GM18508 (cell line): ENCODE data around the gene CCDC85C.

Source experiments
- ATAC-seq: cut with Tn5 transposase; IDR thresholded peaks from one replicate; pipeline ENCODE4 v1.9.1; 2021; ENCODE audit warnings: moderate number of reproducible peaks; ENCODE audit not compliant: insufficient read depth, unreplicated experiment

The CCDC85C gene

DNA sequence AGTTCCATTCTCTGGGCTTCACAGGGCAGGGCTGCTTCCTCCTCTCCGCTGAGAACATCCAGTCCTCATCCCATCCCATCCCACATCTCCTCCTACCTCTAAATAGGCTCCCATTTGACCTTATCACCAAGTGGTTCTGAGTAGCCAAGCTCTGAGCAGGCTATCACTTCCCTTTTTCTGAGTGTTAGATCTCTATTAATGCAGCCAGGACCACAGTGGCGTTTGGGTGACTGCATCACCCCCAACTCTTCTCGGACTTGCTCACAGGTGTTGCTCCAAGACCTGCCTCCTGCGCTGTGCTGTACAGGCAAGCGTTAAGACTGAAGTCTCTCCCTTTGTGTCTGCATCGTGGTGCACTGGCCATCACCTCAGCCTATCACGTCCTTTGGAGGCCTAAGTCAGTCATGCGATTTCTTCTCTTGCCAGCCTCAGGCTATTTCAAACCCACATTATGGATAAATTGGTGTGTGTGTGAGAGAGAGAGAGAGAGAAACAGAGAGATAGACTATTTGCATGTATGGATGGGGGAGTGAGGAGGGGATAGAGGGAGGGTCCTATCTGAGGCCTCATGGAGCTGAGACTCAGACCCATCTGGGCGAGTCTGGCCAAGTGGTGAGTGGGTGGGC lies 28.5 kb upstream of the CCDC85C start:
- no peak for ATAC-seq

DNA sequence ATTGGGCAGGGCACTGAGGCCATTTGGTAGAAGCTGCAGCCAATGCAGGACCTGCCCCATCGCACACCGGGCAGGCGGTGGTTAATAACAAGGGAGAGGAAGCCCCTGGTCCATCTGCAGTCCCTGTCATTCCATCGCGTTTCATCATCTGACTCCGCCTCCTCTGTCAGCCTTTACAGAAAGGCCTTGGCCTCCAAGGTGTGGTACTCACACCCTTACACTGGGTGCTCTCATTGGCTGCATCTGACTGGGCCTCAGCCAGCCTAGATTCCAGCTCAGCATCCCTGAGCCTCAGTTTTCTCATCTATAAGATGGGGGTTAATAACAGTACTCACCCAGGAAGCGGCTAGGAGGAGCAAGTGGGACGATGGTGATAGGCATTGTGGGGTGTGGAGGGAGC lies 26.2 kb upstream of the CCDC85C start:
- no peak for ATAC-seq

DNA sequence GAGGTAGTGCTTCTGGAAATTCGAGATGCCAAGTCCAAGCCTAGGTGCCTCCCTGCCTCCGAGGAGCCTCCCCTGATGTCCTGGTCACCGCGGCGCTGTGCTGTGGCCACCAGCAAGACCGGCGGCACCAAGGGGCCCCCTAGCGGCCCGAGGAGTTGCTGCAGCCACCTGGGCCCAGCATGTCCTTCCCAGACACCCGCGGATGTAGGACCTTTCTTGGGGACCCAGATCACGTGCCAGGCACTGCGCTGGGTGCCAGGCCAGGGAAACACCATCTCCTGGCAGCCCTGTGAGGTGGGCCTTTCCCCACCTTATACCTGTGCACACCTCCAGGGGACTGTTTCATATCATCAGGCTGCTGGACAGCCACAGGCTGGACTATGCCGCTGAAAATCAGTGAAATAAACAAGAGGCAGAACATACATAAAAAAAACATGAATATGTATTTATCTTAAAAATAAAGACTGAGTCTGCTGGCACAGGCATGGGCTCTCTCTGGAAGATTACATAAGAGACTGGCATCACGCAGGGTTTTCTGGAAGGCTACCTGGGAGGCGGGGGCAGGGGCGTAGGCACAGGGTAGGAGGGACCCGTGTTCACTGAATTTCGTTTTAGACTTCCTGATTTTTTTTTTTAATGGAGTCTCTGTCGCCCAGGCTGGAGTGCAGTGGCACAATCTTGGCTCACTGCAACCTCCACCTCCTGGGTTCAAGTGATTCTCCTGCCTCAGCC lies 25.0 kb upstream of the CCDC85C start:
- ATAC-seq = no peak

DNA sequence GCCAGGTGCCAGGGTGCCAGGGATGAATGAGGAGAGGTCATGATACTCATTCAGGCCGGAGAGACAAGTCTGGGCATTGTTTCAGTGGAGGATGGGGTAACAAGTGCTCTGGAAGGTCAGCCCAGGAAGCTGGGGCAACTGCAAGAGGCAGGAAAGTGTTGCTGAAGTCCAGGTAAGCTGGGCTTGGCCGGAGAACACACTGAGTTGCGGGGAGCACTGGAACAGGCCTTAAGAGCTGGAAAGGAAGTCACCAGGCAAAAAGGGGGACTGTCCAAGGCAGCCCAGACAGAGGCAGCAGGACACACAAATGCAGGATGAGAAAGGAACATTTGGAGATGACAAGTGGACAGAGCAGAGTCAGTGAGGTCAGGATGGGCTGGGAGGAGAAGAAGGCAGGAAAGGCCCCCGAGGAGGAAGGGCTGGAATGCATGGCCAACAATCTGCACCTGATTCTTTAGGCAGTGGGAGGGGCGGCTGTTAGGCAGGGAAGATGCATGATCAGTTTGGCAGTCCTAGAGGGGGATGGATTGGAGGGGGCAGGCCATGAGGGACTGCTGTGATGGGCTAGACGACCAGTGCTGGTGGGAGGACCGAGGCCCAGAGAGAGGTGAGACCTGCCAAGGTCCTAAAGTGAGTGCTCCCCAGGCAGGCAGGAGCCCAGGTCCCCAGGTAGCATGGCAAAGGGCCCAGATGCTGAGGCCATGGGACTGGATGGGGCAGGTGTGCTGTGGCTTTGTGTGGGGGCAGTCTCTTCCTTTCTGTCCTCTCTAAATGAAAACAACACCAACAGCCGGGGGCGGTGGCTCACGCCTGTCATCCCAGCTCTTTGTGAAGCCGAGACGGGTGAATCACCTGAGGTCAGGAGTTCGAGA lies 23.7 kb upstream of the CCDC85C start:
- no peak for ATAC-seq

DNA sequence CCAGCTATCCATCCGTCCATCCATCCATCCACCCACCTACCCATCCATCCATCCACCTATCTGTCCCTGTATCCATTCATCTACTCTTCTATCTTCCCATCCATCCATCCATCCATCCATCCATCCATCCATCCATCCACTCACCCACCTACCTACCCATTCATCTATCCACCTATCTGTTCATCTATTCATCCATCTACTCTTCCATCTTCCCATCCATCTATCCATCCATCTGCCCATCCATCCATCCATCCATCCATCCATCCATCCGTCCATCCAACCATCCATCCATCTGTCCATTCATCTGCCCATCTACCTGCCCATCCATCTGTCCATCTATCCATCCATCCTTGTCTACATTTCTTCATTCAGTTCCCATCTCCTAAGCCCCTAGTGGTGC lies 23.1 kb upstream of the CCDC85C start:
- ATAC-seq = no peak

DNA sequence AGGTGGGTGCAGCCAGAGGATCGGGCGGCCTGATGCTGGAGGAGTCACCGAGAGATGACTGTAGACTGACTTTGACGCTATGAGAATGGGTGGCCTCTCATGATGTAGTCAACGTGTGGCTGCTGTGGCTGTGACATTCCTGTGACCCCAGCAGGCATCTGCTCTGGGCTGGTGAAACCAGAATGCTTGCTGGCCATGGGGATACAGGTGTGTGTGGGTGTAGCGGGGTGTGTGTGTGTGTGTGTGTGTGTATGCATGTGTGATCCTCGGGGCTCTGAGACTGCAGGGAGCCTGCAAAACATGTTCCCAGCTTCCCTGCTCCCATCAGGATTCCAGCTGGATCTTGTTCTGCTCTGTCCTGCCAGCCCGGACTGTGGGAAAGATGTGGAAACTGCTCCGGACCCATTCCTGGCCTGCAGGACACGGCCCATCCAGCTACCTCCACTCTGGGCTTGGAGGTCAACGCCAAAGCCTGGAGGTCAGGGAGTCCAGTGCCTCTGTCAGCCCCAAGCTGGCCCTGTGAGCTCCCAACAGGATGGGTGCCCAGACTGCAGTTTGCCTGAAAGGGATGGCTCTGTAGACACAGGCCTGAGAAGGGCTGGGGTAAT lies 22.1 kb upstream of the CCDC85C start:
- ATAC-seq = no peak

DNA sequence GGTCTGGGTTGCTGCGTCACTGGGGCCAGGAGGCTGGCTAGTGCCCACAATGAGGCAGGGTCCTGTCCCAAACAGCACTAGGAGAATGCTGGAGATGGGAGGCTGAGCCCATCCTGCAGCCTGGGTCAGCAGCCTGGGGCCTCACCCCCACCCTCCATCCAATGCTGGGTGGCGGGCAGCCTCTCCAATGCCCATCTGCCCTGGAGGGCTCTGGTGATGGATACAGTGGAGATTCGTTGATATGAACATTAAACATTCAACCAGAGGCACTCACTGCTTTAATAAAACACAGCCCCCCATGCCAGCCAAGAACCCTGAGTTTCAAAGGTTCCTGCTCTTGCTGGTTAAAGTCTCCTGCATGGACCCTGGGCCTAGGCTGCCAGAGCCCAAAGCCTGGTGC lies 21.5 kb upstream of the CCDC85C start:
- no peak for ATAC-seq

DNA sequence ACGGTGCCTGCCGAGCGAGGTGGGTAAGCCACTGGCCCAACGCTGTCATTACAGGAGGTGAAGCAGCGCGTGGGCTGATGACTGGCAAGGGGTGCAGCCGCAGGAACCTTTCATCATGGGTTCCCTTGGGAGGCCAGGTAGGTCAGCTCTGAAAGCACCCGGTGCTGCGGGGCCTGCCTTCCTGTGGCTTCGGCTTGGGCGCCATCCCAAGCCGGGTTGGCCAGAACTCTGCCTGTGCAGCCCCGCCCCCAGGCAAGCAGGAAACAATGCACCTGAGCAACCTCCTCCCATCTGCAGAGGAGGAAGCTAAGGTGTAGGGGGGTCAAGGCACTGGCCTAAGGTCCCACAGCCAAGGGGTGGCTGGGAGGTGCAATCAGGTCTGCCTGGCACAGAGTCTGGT lies 21.0 kb upstream of the CCDC85C start:
- no peak for ATAC-seq

DNA sequence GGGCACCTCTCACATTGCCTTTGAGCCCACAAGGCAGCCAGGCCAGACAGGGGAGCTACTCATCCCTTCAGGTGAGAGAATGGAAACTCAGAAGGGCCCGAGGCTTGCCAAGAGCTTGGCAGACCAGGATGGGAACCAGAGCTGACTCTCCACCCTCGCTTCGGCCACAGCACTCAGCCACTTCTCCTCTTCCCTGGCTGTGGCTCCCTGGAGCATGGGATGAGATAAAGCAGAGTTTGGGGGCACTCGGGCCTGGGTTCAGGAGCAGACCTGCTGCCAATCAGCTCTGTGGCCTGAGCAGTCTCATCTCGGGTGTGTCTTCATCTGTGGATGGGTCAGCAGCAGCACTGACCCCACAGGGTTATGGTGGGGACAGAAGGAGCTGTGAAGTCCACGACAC lies 20.0 kb upstream of the CCDC85C start:
- no peak for ATAC-seq

DNA sequence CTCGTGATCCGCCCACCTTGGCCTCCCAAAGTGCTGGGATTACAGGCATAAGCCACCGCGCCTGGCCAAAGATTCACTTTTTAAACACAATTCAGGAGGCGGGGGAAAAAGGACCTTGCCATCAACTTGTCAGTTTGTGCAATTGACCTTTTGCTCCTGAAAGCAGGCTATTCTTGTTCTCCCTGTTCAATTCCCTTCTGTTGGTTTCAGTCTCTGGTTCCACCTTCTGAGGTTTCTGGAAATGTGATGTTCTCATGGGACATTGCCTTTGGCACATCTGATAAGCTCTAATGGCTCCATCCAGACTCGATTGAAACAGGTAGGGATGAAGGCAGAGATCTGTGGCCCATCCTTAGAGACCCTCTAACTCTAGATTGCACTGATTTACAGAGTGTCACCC lies 17.9 kb upstream of the CCDC85C start:
- no peak for ATAC-seq

DNA sequence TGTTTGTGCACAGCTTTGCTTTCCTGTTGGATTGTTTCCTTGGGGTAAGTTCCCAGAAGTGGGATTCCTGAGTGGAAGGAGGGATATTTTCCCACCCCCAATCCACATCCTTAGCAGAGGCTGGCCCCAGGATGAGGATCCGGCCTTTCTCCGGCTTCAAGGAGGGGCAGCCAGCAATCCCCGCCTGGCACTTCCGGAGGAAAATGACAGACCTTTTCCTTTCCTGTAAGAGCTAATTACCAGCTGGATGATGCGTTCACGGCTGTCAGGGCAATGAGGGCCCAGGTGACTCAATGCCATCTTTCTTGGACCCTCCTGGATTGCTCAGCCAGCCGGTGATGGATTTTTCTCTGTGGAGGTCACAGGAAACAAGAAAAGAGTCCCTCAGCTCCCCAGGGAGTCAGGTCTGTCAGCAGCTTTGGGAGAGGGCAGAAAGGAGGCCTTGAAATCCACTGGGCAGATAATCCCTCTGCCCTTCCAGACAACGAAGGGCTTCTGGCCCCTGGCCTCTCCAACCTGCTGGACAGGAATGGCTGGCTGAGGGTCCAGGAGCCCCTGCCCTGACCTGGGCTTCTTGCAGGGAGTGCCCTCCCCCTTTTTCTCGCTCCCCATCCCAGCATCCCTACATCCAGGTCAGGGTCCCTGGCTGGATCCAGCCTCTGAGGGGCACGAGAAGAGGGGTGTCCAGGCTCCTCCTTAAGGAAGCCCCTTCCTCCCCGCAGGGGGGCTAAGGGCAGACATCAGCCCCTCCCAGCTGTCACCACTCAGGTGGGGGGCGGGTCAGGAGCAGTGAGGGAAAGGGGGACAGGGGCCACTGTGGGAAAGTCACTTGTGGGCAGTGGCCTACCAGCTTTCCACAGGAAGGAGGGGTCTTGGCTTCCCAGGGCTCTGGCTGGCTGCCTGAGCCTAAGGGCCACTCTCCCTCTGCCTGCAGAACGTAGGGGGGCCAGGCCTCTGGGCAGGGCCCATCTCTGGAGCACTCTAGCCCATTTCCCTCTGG lies 16.1 kb upstream of the CCDC85C start:
- ATAC-seq = no peak

DNA sequence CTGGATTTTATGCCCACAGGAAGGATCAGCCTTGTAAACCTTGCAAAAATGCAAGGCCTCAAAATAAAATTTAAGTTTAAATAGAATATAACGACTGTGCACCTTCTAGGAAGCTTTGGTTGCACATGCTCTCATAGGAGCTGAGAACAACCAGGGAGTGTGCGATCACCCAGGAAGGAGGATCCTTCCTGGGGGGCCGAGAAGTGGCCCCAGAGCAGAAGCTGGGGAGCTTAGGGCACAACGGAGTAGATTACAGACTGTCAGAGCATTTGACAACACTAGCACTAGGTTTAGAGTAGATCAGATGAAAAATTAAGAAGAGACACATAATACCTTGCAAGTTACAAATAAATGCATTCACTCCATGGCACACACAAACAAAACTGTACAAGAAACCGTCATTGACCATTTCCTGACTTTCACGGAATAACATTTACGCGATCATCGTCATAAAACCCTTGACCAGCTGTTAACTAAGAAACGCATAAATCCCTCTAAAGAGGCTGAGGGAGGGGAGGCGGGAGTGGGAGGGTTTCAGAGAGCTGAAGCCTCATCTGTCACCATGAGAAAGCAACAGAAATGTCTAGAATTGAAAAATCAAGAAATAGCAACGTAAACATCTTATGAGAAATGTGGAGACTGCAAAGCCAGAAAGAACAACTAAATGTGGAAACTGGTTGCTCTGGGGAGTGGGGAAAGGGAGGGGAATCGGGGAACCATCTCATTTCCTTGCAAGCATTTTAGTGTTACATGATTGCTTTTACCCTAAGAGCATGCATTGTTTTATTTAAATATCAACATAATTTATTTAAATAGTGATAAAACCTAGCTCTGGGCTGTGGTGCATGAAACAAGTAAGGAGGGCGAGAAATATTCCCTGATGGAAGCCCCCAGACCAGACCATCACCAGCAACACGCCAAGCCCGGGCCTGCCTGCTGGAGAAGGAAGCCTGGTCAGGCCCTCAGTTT lies 13.1 kb upstream of the CCDC85C start:
- ATAC-seq = no peak

DNA sequence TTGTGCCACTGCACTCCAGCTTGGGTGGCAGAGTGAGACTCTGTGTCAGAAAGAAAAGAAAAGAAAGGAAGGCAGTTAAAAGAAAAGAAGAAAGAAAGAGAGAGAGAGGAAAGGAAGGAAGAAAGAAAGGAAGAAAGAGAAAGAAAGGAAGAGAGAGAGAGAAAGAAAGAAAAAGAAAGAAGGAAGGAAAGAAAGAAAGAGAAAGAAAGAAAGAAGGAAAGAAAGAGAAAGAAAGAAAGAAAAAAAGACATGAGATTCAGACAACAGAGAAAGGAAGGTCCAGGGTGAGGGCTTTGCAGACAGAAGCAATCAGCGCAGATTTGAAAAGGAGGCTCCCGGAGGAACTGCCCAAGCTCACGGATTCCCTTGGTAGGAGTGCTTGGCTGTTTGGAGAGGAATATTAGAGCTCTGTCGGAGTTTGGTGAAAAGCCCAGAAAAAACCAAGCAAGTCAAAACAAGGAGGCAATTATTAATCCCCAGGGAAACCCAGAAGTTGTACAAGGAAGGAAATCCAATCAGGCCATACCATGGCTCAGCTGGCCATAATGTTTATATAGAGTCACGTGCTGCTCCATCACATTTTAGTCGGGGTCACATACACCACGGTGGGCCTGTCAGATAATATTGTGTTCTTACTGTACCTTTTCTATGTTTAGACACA lies 11.6 kb upstream of the CCDC85C start:
- ATAC-seq = no peak

DNA sequence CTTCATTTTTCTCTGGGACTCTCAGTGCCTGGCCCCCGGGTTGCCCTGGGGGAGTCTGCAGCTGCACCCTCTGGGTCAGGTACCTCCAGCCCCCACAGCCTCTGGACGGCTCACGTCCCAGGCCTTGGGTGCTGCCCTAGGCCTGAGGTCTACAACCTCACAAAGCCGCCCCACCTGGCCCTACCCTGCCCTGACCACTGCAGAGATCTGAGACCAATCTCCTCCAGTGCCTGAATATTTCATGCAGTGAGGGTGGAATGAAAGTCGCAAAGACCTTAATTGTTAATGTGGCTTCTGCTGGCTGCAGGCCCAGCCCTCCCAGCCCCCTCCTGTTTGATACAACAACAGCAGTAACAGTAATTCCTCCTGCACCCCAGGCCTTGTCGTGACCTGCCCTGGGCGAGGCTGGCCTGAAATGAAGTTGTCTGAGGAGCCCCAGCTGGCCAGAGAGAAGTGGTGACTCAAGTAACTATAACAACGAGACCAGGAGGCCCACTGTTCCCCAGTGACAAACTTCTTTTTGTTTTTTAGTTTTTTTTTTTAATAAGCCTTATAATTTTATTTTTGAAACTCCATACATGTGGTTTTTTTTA lies 8.8 kb upstream of the CCDC85C start:
- no peak for ATAC-seq

DNA sequence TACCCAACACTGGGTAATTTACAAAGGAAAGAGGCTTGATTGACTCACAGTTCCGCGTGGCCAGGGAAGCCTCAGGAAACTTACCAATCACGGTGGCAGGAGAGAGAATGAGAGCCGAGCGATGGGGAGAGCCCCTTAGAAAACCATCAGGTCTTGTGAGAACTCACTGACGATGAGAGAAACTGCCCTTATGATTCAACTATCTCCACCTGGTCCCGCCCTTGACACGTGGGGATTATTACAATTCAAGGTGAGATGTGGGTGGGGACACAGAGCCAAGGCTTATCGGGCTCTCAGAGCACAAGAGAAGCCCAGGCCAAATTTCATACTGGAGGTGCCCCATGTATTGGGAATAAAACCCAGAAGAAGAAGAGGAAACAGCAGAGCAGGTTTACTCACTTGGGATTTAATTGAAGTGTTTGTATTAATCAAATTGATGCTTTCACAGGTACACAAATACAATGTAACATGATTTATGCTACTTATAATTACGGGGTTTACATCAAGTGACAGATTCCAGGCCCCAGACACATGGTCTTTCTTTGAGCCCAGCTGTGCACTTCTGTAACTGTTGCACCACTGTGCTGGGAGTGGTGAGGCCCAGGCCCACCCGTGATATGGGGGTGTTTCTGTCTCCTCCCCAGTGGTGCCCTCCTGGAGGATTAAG lies 8.2 kb upstream of the CCDC85C start:
- no peak for ATAC-seq

DNA sequence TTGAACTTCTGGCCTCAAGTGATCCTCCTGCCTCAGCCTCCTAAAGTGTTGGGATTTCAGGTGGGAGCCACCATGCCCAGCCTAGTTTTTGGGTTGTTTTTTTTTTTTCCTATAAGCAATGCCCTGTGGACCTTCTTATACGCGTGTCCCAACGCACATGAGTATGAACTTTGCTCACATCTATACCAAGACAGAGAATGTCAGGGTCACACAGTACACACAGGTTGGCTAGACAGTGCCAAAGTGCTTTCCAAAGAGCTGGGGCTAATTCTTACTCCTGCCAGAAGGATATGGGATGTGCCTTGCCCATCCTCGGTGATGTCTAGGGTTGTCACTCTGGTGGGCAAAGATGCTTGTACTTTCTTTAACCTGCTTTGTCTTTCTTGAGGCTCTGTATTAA lies 7.6 kb upstream of the CCDC85C start:
- no peak for ATAC-seq
